B cell (primary cell): ENCODE measurements around the gene CD59.

ENCODE experiments used
- CTCF ChIP-seq: fragments of 200-600 bp; IDR thresholded peaks from one replicate; pipeline ENCODE4 v1.8.0; 2022; ENCODE audit warnings: antibody characterized with exemption, mild to moderate bottlenecking
- EZH2 ChIP-seq: IDR thresholded peaks from 2 replicates; pipeline ENCODE4 v1.6.1; 2012; ENCODE audit warnings: borderline replicate concordance, low read depth, mild to moderate bottlenecking, moderate library complexity, low read length; ENCODE audit not compliant: insufficient read depth, poor library complexity, severe bottlenecking

- TF ChIP-seq CTCF, result no peak
- TF ChIP-seq EZH2, result no peak
Measured at GRCh38 chr11:33719587-33719986, 16.6 kb downstream of the CD59 start.
